Liver (tissue), 9 donors: Measurements from ENCODE around the gene ARHGEF28. TPM values are rescaled to one million over a fixed set of nuclear protein-coding genes. Genes with fewer than 3 reads are reported as not detected.

Source experiments
- DNase-seq: peaks from one replicate; pipeline ENCODE4 v3.0.0-alpha.2; 2017; ENCODE audit warnings: low spot score
- H3K27ac ChIP-seq, 2 donors: one replicate each; pipeline ENCODE4 v1.7.0; 2013; ENCODE audit warnings: inconsistent platforms in 2 of 2, low read length in 2 of 2, control low read depth in 1 of 2, low read depth in 1 of 2, mild to moderate bottlenecking in 1 of 2
- H3K27me3 ChIP-seq, 4 donors: one replicate each; pipeline versions ENCODE4 v1.6.1 to v1.7.0; 2013; ENCODE audit warnings: low read length in 3 of 4, inconsistent platforms in 1 of 4, mild to moderate bottlenecking in 1 of 4, moderate library complexity in 1 of 4; ENCODE audit not compliant: control insufficient read depth in 4 of 4, insufficient read depth in 4 of 4
- H3K36me3 ChIP-seq, 4 donors: one replicate each; pipeline versions ENCODE4 v1.6.1 to v1.7.0; 2013; ENCODE audit warnings: low read length in 3 of 4, mild to moderate bottlenecking in 3 of 4, low read depth in 1 of 4, moderate library complexity in 1 of 4; ENCODE audit not compliant: control insufficient read depth in 4 of 4, insufficient read depth in 3 of 4
- H3K4me1 ChIP-seq, 4 donors: one replicate each; pipeline versions ENCODE4 v1.6.1 to v1.7.0; 2013; ENCODE audit warnings: low read length in 3 of 4, mild to moderate bottlenecking in 3 of 4, moderate library complexity in 1 of 4; ENCODE audit not compliant: control insufficient read depth in 4 of 4, insufficient read depth in 4 of 4
- H3K4me3 ChIP-seq, 3 donors: one replicate each; pipeline versions ENCODE4 v1.6.1 to v1.7.0; 2013; ENCODE audit warnings: low read length in 3 of 3, control low read depth in 1 of 3, low read depth in 1 of 3, mild to moderate bottlenecking in 1 of 3
- H3K9ac ChIP-seq, 2 donors: one replicate each; pipeline ENCODE4 v1.7.0; 2013; ENCODE audit warnings: low read length in 2 of 2, mild to moderate bottlenecking in 2 of 2, moderate library complexity in 2 of 2, control low read depth in 1 of 2, low read depth in 1 of 2
- H3K9me3 ChIP-seq, 4 donors: one replicate each; pipeline versions ENCODE4 v1.6.1 to v1.7.0; 2013; ENCODE audit warnings: low read length in 3 of 4; ENCODE audit not compliant: control insufficient read depth in 4 of 4
- ATF3 ChIP-seq: IDR thresholded peaks from 2 replicates; pipeline ENCODE4 v1.6.1; 2016; ENCODE audit warnings: antibody characterized with exemption
- CTCF ChIP-seq: fragments of 150-350 bp; IDR thresholded peaks from 2 replicates; pipeline ENCODE4 v1.5.1; 2017; ENCODE audit warnings: improper control_type of control experiment, low read depth, low read length; ENCODE audit not compliant: missing input control
- EGR1 ChIP-seq, 2 donors: IDR thresholded peaks; 2 replicates each; pipeline ENCODE4 v1.6.1; 2016 to 2018; ENCODE audit warnings: antibody characterized with exemption in 2 of 2, low read depth in 2 of 2
- FOXA1 ChIP-seq: IDR thresholded peaks from 2 replicates; pipeline ENCODE4 v1.6.1; 2016; ENCODE audit warnings: antibody characterized with exemption
- FOXA2 ChIP-seq: IDR thresholded peaks from 2 replicates; pipeline ENCODE4 v1.6.1; 2016; ENCODE audit warnings: antibody characterized with exemption
- GABPA ChIP-seq, 2 donors: IDR thresholded peaks in 1 of 2; conservative IDR thresholded peaks in 1 of 2; 2 replicates each; pipeline ENCODE4 v1.6.1; 2016; ENCODE audit warnings: antibody characterized with exemption in 2 of 2, mild to moderate bottlenecking in 1 of 2, moderate library complexity in 1 of 2
- HNF4A ChIP-seq, 2 donors: conservative IDR thresholded peaks; 2 replicates each; pipeline ENCODE4 v1.6.1; 2016; ENCODE audit warnings: antibody characterized with exemption in 2 of 2, mild to moderate bottlenecking in 2 of 2
- HNF4G ChIP-seq: IDR thresholded peaks from 2 replicates; pipeline ENCODE4 v1.6.1; 2016; ENCODE audit warnings: antibody characterized with exemption
- JUND ChIP-seq, 2 donors: IDR thresholded peaks; 2 replicates each; pipeline ENCODE4 v1.6.1; 2016; ENCODE audit warnings: antibody characterized with exemption in 2 of 2
- NR2F2 ChIP-seq: IDR thresholded peaks from 2 replicates; pipeline ENCODE4 v1.6.1; 2016; ENCODE audit warnings: antibody characterized with exemption
- RAD21 ChIP-seq, 2 donors: IDR thresholded peaks; 2 replicates each; pipeline ENCODE4 v1.6.1; 2016; ENCODE audit warnings: antibody characterized with exemption in 2 of 2, mild to moderate bottlenecking in 2 of 2
- REST ChIP-seq: IDR thresholded peaks from 2 replicates; pipeline ENCODE4 v1.6.1; 2016; ENCODE audit warnings: antibody characterized with exemption, mild to moderate bottlenecking
- RXRA ChIP-seq, 2 donors: IDR thresholded peaks; 2 replicates each; pipeline ENCODE4 v1.6.1; 2017 to 2018; ENCODE audit warnings: antibody characterized with exemption in 2 of 2, mild to moderate bottlenecking in 1 of 2
- SP1 ChIP-seq: IDR thresholded peaks from 2 replicates; pipeline ENCODE4 v1.6.1; 2018; ENCODE audit warnings: antibody characterized with exemption, mild to moderate bottlenecking
- TAF1 ChIP-seq: conservative IDR thresholded peaks from 2 replicates; pipeline ENCODE4 v1.6.1; 2016; ENCODE audit warnings: antibody characterized with exemption, mild to moderate bottlenecking
- YY1 ChIP-seq: IDR thresholded peaks from 2 replicates; pipeline ENCODE4 v1.6.1; 2016; ENCODE audit warnings: antibody characterized with exemption, mild to moderate bottlenecking
- WGBS: extraction: QIAGEN DNeasy Blood & Tissue Kit; methylation state at CpG from one replicate; pipeline ENCODE4 v1.1.7; 2013; 5-methylcytosine and 5-hydroxymethylcytosine counted together
- polyA plus RNA-seq, 2 donors: library from polyadenylated mRNA; stranded (reverse) in 1 of 2; unstranded in 1 of 2; fragments of 200-250 nt in 1 of 2; fragments of >200 nt in 1 of 2; fragmentation: Nextera tagmentation in 1 of 2; extraction: Ambion mirVana in 1 of 2; gene quantifications; one replicate each; pipeline versions ENCODE4 v1.2.1 to v1.2.3, GENCODE V29; 2013 to 2015
- total RNA-seq, 2 donors: library from RNA; depleted of rRNA; stranded (reverse); fragments of >200 nt; gene quantifications; one replicate each; pipeline ENCODE4 v1.2.3, GENCODE V29; 2014
- TF ChIP-seq, protein P1 (sequence below): IDR thresholded peaks from 2 replicates; pipeline ENCODE4 v1.6.1; 2016; ENCODE audit warnings: antibody characterized with exemption
- TF ChIP-seq, protein P2 (sequence below): IDR thresholded peaks from 2 replicates; pipeline ENCODE4 v1.6.1; 2016; ENCODE audit warnings: antibody characterized with exemption
- donor health status: healthy.
- donor health status: healthy.
- donor health status: healthy.
- donor health status: healthy.
- donor health status: healthy.

The ARHGEF28 gene
- total and polyA plus RNA-seq, 4 donors = 1.6 to 13.9 (median 3.6) TPM

DNA sequence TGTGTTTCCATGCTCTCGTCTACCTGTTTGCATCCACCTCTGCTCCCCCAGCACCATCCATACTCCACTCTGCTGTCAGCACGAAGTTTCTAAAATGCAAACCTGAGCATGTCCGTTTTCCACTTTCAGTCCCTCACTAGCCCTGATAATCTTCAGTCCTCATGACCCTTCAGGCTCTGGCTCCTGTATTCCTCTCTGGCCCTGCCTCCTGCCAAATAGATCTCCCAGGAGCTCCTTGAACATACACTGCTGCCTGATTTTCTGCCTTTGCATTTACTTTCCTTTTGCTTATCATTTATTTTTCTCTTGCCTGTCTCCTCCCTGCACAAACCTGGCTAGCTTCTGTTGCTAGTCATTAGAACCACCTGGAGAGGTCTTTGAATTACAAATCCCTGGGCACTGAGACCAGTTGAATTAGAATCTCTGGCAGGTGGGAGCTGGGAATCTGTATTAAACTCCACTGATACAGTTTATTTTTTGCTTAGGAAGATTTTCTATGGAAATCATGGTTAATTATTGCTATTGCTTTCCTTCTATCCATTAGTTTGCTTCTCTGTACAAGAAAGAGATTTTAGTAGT, 18.5 kb downstream of the ARHGEF28 start:
- Histone ChIP-seq H3K9me3 (no peaks in the 10 kb centered on the region), H3K9ac (no peak overlapping the region), H3K27me3 (no peaks in the 10 kb centered on the region), H3K4me3 (no peak overlapping the region), H3K27ac (no peak overlapping the region), H3K4me1 (peaks cover 3 to 11% (median 5%) of the 10 kb centered on the region in 4 donors), H3K36me3 (no peaks in the 10 kb centered on the region)
- 75% methylated on average over 3 of the region's 3 CpGs for WGBS
- DNase-seq = no peak
- TF ChIP-seq FOXA1 = no peak
- no peak for TF ChIP-seq HNF4G
- no peak for TF ChIP-seq ATF3
- no peak for TF ChIP-seq JUND (IDR thresholded peaks at IDR 0.05)
- TF ChIP-seq FOXA2 = no peak
- TF ChIP-seq TAF1 = no peak
- TF ChIP-seq, protein P1, sequence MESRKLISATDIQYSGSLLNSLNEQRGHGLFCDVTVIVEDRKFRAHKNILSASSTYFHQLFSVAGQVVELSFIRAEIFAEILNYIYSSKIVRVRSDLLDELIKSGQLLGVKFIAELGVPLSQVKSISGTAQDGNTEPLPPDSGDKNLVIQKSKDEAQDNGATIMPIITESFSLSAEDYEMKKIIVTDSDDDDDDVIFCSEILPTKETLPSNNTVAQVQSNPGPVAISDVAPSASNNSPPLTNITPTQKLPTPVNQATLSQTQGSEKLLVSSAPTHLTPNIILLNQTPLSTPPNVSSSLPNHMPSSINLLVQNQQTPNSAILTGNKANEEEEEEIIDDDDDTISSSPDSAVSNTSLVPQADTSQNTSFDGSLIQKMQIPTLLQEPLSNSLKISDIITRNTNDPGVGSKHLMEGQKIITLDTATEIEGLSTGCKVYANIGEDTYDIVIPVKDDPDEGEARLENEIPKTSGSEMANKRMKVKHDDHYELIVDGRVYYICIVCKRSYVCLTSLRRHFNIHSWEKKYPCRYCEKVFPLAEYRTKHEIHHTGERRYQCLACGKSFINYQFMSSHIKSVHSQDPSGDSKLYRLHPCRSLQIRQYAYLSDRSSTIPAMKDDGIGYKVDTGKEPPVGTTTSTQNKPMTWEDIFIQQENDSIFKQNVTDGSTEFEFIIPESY = no peak
- no peak for TF ChIP-seq YY1
- no peak for TF ChIP-seq EGR1 (IDR thresholded peaks at IDR 0.05; ENCODE audit: low read depth in 2 of 2)
- no peak for TF ChIP-seq RXRA (IDR thresholded peaks at IDR 0.05)
- TF ChIP-seq, protein P2, sequence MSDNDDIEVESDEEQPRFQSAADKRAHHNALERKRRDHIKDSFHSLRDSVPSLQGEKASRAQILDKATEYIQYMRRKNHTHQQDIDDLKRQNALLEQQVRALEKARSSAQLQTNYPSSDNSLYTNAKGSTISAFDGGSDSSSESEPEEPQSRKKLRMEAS = no peak
- TF ChIP-seq RAD21 (IDR thresholded peaks at IDR 0.05) = no peak
- no peak for TF ChIP-seq GABPA (IDR thresholded peaks at IDR 0.05 in 1 of 2, conservative IDR thresholded peaks at IDR 0.05 in 1 of 2)
- no peak for TF ChIP-seq CTCF
- no peak for TF ChIP-seq NR2F2
- no peak for TF ChIP-seq SP1
- no peak for TF ChIP-seq HNF4A (conservative IDR thresholded peaks at IDR 0.05)
- no peak for TF ChIP-seq REST
